GM23338 (cell line): Measurements from ENCODE around the gene MYCN. TPM values are rescaled to one million over a fixed set of nuclear protein-coding genes. Genes with fewer than 3 reads are reported as not detected.

Source experiments
- ATAC-seq: fragments of 200-7000 bp; cut with Tn5 transposase; 3 replicates; pipeline ENCODE4 v1.9.1; 2020
- DNase-seq: peaks from one replicate; pipeline ENCODE4 v3.0.0-alpha.2; 2015; ENCODE audit warnings: low spot score
- H2AFZ ChIP-seq: fragments of 200-600 bp; sonication (generic); 2 replicates; pipeline ENCODE4 v1.8.0; 2016; ENCODE audit warnings: antibody characterized with exemption, mild to moderate bottlenecking, moderate library complexity
- H3F3A ChIP-seq: fragments of 200-600 bp; sonication (generic); replicated peaks from 2 replicates; pipeline ENCODE4 v1.8.0; 2017; ENCODE audit warnings: antibody characterized with exemption, mixed run types, low read depth
- H3K27ac ChIP-seq: fragments of 200-600 bp; sonication (generic); 2 replicates; pipeline ENCODE4 v1.6.1; 2016; ENCODE audit warnings: low read depth
- H3K27me3 ChIP-seq: fragments of 200-600 bp; sonication (generic); 2 replicates; pipeline ENCODE4 v1.8.0; 2016; ENCODE audit warnings: mild to moderate bottlenecking, mixed run types, moderate library complexity; ENCODE audit not compliant: insufficient read depth
- H3K36me3 ChIP-seq: fragments of 200-600 bp; sonication (generic); 2 replicates; pipeline ENCODE4 v1.8.0; 2016; ENCODE audit warnings: mild to moderate bottlenecking; ENCODE audit not compliant: insufficient read depth
- H3K4me1 ChIP-seq: fragments of 200-600 bp; sonication (generic); 2 replicates; pipeline ENCODE4 v1.8.0; 2016; ENCODE audit warnings: mild to moderate bottlenecking, moderate library complexity; ENCODE audit not compliant: insufficient read depth
- H3K4me2 ChIP-seq: fragments of 200-600 bp; sonication (generic); 2 replicates; pipeline ENCODE4 v1.7.1; 2017; ENCODE audit warnings: mixed run types
- H3K4me3 ChIP-seq: fragments of 200-600 bp; sonication (generic); 2 replicates; pipeline ENCODE4 v1.6.1; 2016; ENCODE audit warnings: mixed run types
- H3K79me2 ChIP-seq: fragments of 200-600 bp; sonication (generic); replicated peaks from 2 replicates; pipeline ENCODE4 v1.8.0; 2017; ENCODE audit warnings: mild to moderate bottlenecking; ENCODE audit not compliant: insufficient read depth
- H3K9me2 ChIP-seq: fragments of 200-600 bp; sonication (generic); 2 replicates; pipeline ENCODE4 v1.8.0; 2017; ENCODE audit not compliant: insufficient read depth
- H4K20me1 ChIP-seq: fragments of 200-600 bp; sonication (generic); replicated peaks from 2 replicates; pipeline ENCODE4 v1.8.0; 2017; ENCODE audit warnings: mild to moderate bottlenecking; ENCODE audit not compliant: insufficient read depth
- H3K27ac Mint-ChIP-seq: 2 replicates; pipeline ENCODE4 v1.8.0; 2020; ENCODE audit warnings: inconsistent platforms, mild to moderate bottlenecking, moderate library complexity, mixed read lengths
- H3K27me3 Mint-ChIP-seq: 3 replicates; pipeline ENCODE4 v1.8.0; 2022; ENCODE audit warnings: low read depth, mild to moderate bottlenecking, moderate library complexity, mixed read lengths, inconsistent platforms; ENCODE audit not compliant: insufficient read depth, poor library complexity
- H3K36me3 Mint-ChIP-seq: 3 replicates; pipeline ENCODE4 v1.8.0; 2021; ENCODE audit warnings: low read depth, mild to moderate bottlenecking, inconsistent platforms, moderate library complexity, mixed read lengths
- H3K4me1 Mint-ChIP-seq: 3 replicates; pipeline ENCODE4 v1.8.0; 2020; ENCODE audit warnings: mild to moderate bottlenecking, inconsistent platforms, mixed read lengths
- H3K4me3 Mint-ChIP-seq: 3 replicates; pipeline ENCODE4 v1.8.0; 2021; ENCODE audit warnings: moderate library complexity, mild to moderate bottlenecking, inconsistent platforms, mixed read lengths
- H3K9me3 Mint-ChIP-seq: 3 replicates; pipeline ENCODE4 v1.8.0; 2020; ENCODE audit warnings: moderate library complexity, mild to moderate bottlenecking, inconsistent platforms, mixed read lengths
- ETS1 ChIP-seq: IDR thresholded peaks from 2 replicates; pipeline ENCODE4 v1.6.1; 2016; ENCODE audit warnings: antibody characterized with exemption
- JUNB ChIP-seq: IDR thresholded peaks from one replicate; pipeline ENCODE4 v1.6.1; 2016; ENCODE audit warnings: antibody characterized with exemption; ENCODE audit not compliant: unreplicated experiment
- NANOG ChIP-seq: IDR thresholded peaks from 2 replicates; pipeline ENCODE4 v1.6.1; 2016; ENCODE audit warnings: antibody characterized with exemption, borderline replicate concordance
- POLR2AphosphoS5 ChIP-seq: IDR thresholded peaks from 2 replicates; pipeline ENCODE4 v1.6.1; 2016; ENCODE audit warnings: antibody characterized with exemption, low read depth
- ZNF462 ChIP-seq: fragments of 250-450 bp; sonication (Bioruptor Pico); IDR thresholded peaks from 2 replicates; pipeline ENCODE4 v1.5.0; 2020; ENCODE audit warnings: mild to moderate bottlenecking, moderate library complexity
- polyA plus RNA-seq: library from polyadenylated mRNA; unstranded; fragments of >200 nt; fragmentation: Nextera tagmentation; extraction: Ambion mirVana; gene quantifications from 2 replicates; pipeline ENCODE4 v1.2.1, GENCODE V29; 2016
- total RNA-seq: library from RNA; depleted of rRNA; stranded (reverse); fragments of >200 nt; shearing (Covaris generic); gene quantifications from 2 replicates; pipeline ENCODE4 v1.2.3, GENCODE V29; 2014
- TF ChIP-seq, protein P1 (sequence below), 2 experiments: fragments of 200-600 bp in 1 of 2; sonication (generic) in 1 of 2; conservative IDR thresholded peaks; 2 replicates each; pipeline versions ENCODE4 v1.5.1 to v1.6.1; 2016 to 2017; ENCODE audit warnings: antibody characterized with exemption in 2 of 2, low read depth in 2 of 2, mild to moderate bottlenecking in 2 of 2, moderate library complexity in 1 of 2
- TF ChIP-seq, protein P2 (sequence below): IDR thresholded peaks from one replicate; pipeline ENCODE4 v1.6.1; 2018; ENCODE audit warnings: antibody characterized with exemption; ENCODE audit not compliant: unreplicated experiment

The MYCN gene
- total and polyA plus RNA-seq, 2 experiments from 2014 or later, result 50.8 to 145 TPM

DNA sequence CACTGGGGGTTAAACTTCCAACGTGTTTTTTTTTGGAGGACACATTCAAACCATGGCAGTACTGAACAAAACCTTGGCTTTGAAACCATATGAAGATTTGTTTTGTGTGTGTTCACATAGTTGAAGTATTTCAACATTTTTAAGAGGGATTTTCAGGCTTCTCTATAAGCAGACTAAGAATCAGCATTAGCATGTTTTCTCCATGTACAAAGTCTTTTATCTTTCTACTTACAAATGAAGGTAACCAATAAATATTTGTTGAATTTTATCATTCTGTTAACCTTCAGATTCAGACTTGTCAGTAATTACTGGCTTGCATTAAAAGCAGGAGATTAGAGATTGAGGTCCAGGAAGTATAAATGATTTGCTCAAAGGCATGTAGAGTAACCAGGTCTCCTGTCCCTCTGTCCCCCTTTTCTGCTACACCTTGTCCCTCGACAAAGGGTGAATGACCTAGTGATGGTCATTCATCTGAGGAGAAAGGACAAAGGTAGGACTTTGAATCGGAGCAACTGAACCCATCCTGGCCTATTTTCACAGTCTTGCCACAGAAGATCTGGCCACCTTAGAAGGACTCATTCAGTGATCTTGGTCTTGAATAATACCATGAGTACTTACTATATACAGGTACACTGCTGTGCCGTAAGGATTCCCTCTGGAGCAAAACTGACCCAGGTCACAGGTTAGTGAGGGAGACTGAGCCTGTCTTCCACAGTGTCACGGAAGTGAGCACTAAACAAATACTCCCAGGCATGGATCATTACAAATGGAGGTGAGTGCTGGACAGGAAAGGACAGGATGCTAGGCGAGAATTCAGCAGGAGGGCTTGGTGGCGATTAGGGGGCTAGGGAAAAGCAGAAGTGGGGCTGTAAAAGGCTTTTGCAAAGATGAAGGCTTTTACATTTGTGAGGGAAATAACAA is 2.2 kb upstream of the MYCN start (continued):
- TF ChIP-seq ZNF462 (CRISPR knock-in tag) (peak; percentile 67; the same call in 1 of the 2 replicates), NANOG (no peak; the same call in 1 of the 2 replicates)

DNA sequence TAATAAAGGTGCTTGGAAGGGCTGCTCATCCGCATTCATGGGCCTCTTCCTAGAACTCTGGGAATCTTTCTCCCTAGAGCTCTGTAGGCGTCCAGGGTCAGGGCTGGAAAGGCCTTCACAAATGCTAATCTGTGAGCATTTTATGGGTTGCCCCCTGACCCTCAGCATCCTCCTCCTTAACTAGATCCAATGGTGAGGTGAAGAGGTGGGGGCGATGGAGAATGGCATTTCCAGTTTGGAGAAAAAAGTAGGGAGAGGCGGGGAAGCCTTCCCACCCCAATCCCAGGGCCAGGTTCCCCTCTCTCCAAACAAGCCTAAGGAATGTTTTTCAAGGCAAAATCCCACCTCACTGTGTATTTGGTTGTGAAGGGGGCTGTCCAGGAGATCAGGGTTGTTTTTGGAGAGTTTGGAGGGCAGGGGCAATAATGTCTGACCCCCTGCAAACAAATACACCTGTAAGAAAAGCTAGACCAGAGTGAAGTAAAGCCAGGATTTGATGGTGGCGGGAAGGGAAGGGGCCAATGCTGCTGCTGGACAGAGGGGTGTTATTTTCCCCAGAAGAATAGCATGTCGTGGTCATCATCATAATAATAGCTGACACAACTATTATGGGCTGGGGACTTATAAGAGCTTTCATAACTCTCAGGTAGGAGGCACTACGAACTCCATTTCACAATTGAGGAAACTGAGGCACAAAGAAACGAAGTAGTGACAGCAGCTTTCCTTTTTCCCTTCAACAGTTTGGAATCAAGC is 1.4 kb upstream of the MYCN start:
- H3K4me1 ChIP-seq, result peaks cover 48% of the 10 kb centered on the region
- peak overlapping the region; percentile 96 for H3K4me2 ChIP-seq
- no peak overlapping the region for H2AFZ ChIP-seq
- Mint-ChIP-seq H3K27ac (peak overlapping the region; percentile 87), H3K4me3 (peak overlapping the region; percentile 98), H3K9me3 (peaks cover 8% of the 10 kb centered on the region), H3K27me3 (peaks cover 30% of the 10 kb centered on the region), H3K36me3 (peaks cover 34% of the 10 kb centered on the region), H3K4me1 (peaks cover 44% of the 10 kb centered on the region)
- peak; percentile 22 for ATAC-seq
- peak; percentile 84 for DNase-seq
- peaks cover 7% of the 10 kb centered on the region for H4K20me1 ChIP-seq
- peak overlapping the region; percentile 100 for H3K4me3 ChIP-seq
- peaks cover 39% of the 10 kb centered on the region for H3K79me2 ChIP-seq
- no peaks in the 10 kb centered on the region for H3K27me3 ChIP-seq
- peak overlapping the region; percentile 99 for H3K27ac ChIP-seq
- 0 out of 2 replicates have a peak, but pooled peaks cover 5% of the 10 kb centered on the region for H3K36me3 ChIP-seq
- no peaks in the 10 kb centered on the region for H3K9me2 ChIP-seq
- peaks cover 20% of the 10 kb centered on the region; the same call in 1 of the 2 replicates for H3F3A ChIP-seq
- TF ChIP-seq, protein P1, sequence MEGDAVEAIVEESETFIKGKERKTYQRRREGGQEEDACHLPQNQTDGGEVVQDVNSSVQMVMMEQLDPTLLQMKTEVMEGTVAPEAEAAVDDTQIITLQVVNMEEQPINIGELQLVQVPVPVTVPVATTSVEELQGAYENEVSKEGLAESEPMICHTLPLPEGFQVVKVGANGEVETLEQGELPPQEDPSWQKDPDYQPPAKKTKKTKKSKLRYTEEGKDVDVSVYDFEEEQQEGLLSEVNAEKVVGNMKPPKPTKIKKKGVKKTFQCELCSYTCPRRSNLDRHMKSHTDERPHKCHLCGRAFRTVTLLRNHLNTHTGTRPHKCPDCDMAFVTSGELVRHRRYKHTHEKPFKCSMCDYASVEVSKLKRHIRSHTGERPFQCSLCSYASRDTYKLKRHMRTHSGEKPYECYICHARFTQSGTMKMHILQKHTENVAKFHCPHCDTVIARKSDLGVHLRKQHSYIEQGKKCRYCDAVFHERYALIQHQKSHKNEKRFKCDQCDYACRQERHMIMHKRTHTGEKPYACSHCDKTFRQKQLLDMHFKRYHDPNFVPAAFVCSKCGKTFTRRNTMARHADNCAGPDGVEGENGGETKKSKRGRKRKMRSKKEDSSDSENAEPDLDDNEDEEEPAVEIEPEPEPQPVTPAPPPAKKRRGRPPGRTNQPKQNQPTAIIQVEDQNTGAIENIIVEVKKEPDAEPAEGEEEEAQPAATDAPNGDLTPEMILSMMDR (conservative IDR thresholded peaks at IDR 0.05; ENCODE audit: low read depth in 2 of 2), result no peak
- TF ChIP-seq JUNB (no peak), ETS1 (peak; percentile 59; the same call in 1 of the 2 replicates), POLR2AphosphoS5 (peak; percentile 37; the same call in 1 of the 2 replicates), NANOG (peak; percentile 84; the same call in 1 of the 2 replicates)
- TF ChIP-seq, protein P2, sequence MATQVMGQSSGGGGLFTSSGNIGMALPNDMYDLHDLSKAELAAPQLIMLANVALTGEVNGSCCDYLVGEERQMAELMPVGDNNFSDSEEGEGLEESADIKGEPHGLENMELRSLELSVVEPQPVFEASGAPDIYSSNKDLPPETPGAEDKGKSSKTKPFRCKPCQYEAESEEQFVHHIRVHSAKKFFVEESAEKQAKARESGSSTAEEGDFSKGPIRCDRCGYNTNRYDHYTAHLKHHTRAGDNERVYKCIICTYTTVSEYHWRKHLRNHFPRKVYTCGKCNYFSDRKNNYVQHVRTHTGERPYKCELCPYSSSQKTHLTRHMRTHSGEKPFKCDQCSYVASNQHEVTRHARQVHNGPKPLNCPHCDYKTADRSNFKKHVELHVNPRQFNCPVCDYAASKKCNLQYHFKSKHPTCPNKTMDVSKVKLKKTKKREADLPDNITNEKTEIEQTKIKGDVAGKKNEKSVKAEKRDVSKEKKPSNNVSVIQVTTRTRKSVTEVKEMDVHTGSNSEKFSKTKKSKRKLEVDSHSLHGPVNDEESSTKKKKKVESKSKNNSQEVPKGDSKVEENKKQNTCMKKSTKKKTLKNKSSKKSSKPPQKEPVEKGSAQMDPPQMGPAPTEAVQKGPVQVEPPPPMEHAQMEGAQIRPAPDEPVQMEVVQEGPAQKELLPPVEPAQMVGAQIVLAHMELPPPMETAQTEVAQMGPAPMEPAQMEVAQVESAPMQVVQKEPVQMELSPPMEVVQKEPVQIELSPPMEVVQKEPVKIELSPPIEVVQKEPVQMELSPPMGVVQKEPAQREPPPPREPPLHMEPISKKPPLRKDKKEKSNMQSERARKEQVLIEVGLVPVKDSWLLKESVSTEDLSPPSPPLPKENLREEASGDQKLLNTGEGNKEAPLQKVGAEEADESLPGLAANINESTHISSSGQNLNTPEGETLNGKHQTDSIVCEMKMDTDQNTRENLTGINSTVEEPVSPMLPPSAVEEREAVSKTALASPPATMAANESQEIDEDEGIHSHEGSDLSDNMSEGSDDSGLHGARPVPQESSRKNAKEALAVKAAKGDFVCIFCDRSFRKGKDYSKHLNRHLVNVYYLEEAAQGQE, result no peak
